Immature natural killer cell (primary cell): ENCODE results near the gene USP31. TPM values are rescaled to one million over a fixed set of nuclear protein-coding genes. Genes with fewer than 3 reads are reported as not detected.

Experiments
- DNase-seq, 3 donors: peaks; one replicate each; pipeline ENCODE4 v3.0.0; 2022; ENCODE audit warnings: mixed read lengths in 1 of 3
- H3K27ac Mint-ChIP-seq, 6 donors: one replicate each; pipeline ENCODE4 v1.8.0; 2020; ENCODE audit warnings: mixed read lengths in 6 of 6, mild to moderate bottlenecking in 5 of 6, inconsistent platforms in 4 of 6, moderate library complexity in 3 of 6
- H3K27me3 Mint-ChIP-seq, 3 donors: one replicate each; pipeline ENCODE4 v1.8.0; 2020 to 2021; ENCODE audit warnings: low read depth in 3 of 3, mild to moderate bottlenecking in 3 of 3, mixed read lengths in 3 of 3, moderate library complexity in 3 of 3, inconsistent platforms in 1 of 3
- H3K36me3 Mint-ChIP-seq, 3 donors: one replicate each; pipeline ENCODE4 v1.8.0; 2020; ENCODE audit warnings: mixed read lengths in 3 of 3, inconsistent platforms in 2 of 3, mild to moderate bottlenecking in 2 of 3
- H3K4me1 Mint-ChIP-seq, 2 donors: one replicate each; pipeline ENCODE4 v1.8.0; 2020; ENCODE audit warnings: inconsistent platforms in 2 of 2, mild to moderate bottlenecking in 2 of 2, mixed read lengths in 2 of 2, moderate library complexity in 1 of 2
- H3K4me3 Mint-ChIP-seq, 5 donors: one replicate each; pipeline ENCODE4 v1.8.0; 2020; ENCODE audit warnings: mild to moderate bottlenecking in 5 of 5, mixed read lengths in 5 of 5, inconsistent platforms in 3 of 5, moderate library complexity in 3 of 5
- H3K9me3 Mint-ChIP-seq, 6 donors: one replicate each; pipeline ENCODE4 v1.8.0; 2020; ENCODE audit warnings: mild to moderate bottlenecking in 6 of 6, mixed read lengths in 6 of 6, inconsistent platforms in 4 of 6, moderate library complexity in 3 of 6
- polyA plus RNA-seq, 3 donors: library from polyadenylated mRNA; unstranded; fragments of 300-500 nt; fragmentation: Illumina TruSeq; gene quantifications; one replicate each; pipeline ENCODE4 v1.2.3, GENCODE V29; 2021

Gene USP31
- polyA plus RNA-seq, 3 donors from 2014 or later: 0.31 to 0.53 (median 0.49) TPM

- Mint-ChIP-seq H3K27me3 (peaks cover 3 to 14% (median 8%) of the 10 kb centered on the region in 3 donors), H3K9me3 (peaks cover 0 to 9% (median 6%) of the 10 kb centered on the region in 6 donors), H3K4me3 (no peak overlapping the region), H3K27ac (no peak overlapping the region), H3K4me1 (no peaks in the 10 kb centered on the region), H3K36me3 (no peaks in the 10 kb centered on the region)
- DNase-seq: no peak
Observed at GRCh38 chr16:23045025-23045424, 104.2 kb downstream of the USP31 start.

- Mint-ChIP-seq H3K36me3 (no peaks in the 10 kb centered on the region), H3K4me3 (no peak overlapping the region), H3K4me1 (no peaks in the 10 kb centered on the region), H3K27me3 (peaks cover 3 to 6% (median 4%) of the 10 kb centered on the region in 3 donors), H3K27ac (no peak overlapping the region), H3K9me3 (peaks cover 0 to 8% (median 3%) of the 10 kb centered on the region in 6 donors)
- DNase-seq: no peak
Observed at GRCh38 chr16:23040246-23040645, 109.0 kb downstream of the USP31 start.

- Mint-ChIP-seq H3K9me3 (peaks cover 0 to 5% (median 0%) of the 10 kb centered on the region in 6 donors), H3K4me3 (no peak overlapping the region), H3K27ac (no peak overlapping the region), H3K4me1 (no peaks in the 10 kb centered on the region), H3K27me3 (peaks cover 0 to 3% (median 2%) of the 10 kb centered on the region in 3 donors), H3K36me3 (no peaks in the 10 kb centered on the region)
- DNase-seq: no peak
Observed at GRCh38 chr16:23039118-23039517, 110.1 kb downstream of the USP31 start.

GRCh38 chr16:23035240-23035639 is 114.0 kb downstream of the USP31 start:
- Mint-ChIP-seq H3K9me3 (peaks cover 0 to 13% (median 0%) of the 10 kb centered on the region in 6 donors), H3K27me3 (peaks cover 3 to 10% (median 6%) of the 10 kb centered on the region in 3 donors), H3K27ac (no peak overlapping the region), H3K4me1 (no peaks in the 10 kb centered on the region), H3K36me3 (no peaks in the 10 kb centered on the region), H3K4me3 (no peak overlapping the region)
- no peak for DNase-seq

- Mint-ChIP-seq H3K9me3 (peaks cover 0 to 13% (median 0%) of the 10 kb centered on the region in 6 donors), H3K27ac (no peak overlapping the region), H3K36me3 (no peaks in the 10 kb centered on the region), H3K27me3 (peaks cover 3 to 9% (median 4%) of the 10 kb centered on the region in 3 donors), H3K4me3 (no peak overlapping the region), H3K4me1 (no peaks in the 10 kb centered on the region)
- DNase-seq: no peak
Observed at GRCh38 chr16:23031508-23032098, 117.6 kb downstream of the USP31 start.

GRCh38 chr16:23029733-23030420 is 119.4 kb downstream of the USP31 start:
- Mint-ChIP-seq H3K27ac (no peak overlapping the region), H3K9me3 (peaks cover 0 to 13% (median 0%) of the 10 kb centered on the region in 6 donors), H3K36me3 (no peaks in the 10 kb centered on the region), H3K4me3 (no peak overlapping the region), H3K27me3 (peaks cover 3 to 9% (median 6%) of the 10 kb centered on the region in 3 donors), H3K4me1 (no peaks in the 10 kb centered on the region)
- DNase-seq: no peak

- Mint-ChIP-seq H3K4me1 (no peaks in the 10 kb centered on the region), H3K4me3 (no peak overlapping the region), H3K36me3 (no peaks in the 10 kb centered on the region), H3K9me3 (peaks cover 0 to 3% (median 0%) of the 10 kb centered on the region in 6 donors), H3K27ac (no peak overlapping the region), H3K27me3 (peaks cover 1 to 15% (median 4%) of the 10 kb centered on the region in 3 donors)
- no peak for DNase-seq
Observed at GRCh38 chr16:23027386-23027785, 121.9 kb downstream of the USP31 start.

- H3K4me3 Mint-ChIP-seq: no peak overlapping the region
- H3K4me1 Mint-ChIP-seq: no peaks in the 10 kb centered on the region
- no peak for DNase-seq
- H3K9me3 Mint-ChIP-seq: no peaks in the 10 kb centered on the region
- H3K27ac Mint-ChIP-seq: no peak overlapping the region
- no peaks in the 10 kb centered on the region for H3K36me3 Mint-ChIP-seq
- peaks cover 1 to 15% (median 4%) of the 10 kb centered on the region in 3 donors for H3K27me3 Mint-ChIP-seq
Observed at GRCh38 chr16:23026784-23027362, 122.4 kb downstream of the USP31 start.

- Mint-ChIP-seq H3K4me3 (no peak overlapping the region), H3K4me1 (no peaks in the 10 kb centered on the region), H3K9me3 (no peaks in the 10 kb centered on the region), H3K27ac (no peak overlapping the region), H3K36me3 (no peaks in the 10 kb centered on the region), H3K27me3 (peaks cover 1 to 13% (median 4%) of the 10 kb centered on the region in 3 donors)
- no peak for DNase-seq
Observed at GRCh38 chr16:23025692-23026307, 123.5 kb downstream of the USP31 start.

- no peak for DNase-seq
- no peak overlapping the region for H3K4me3 Mint-ChIP-seq
- H3K4me1 Mint-ChIP-seq: no peaks in the 10 kb centered on the region
- no peaks in the 10 kb centered on the region for H3K9me3 Mint-ChIP-seq
- H3K27ac Mint-ChIP-seq: no peak overlapping the region
- H3K27me3 Mint-ChIP-seq: peaks cover 0 to 11% (median 4%) of the 10 kb centered on the region in 3 donors
- H3K36me3 Mint-ChIP-seq: no peaks in the 10 kb centered on the region
Observed at GRCh38 chr16:23024044-23024443, 125.2 kb downstream of the USP31 start.

- Mint-ChIP-seq H3K36me3 (no peaks in the 10 kb centered on the region), H3K9me3 (no peaks in the 10 kb centered on the region), H3K27ac (no peak overlapping the region), H3K27me3 (peaks cover 0 to 18% (median 2%) of the 10 kb centered on the region in 3 donors), H3K4me1 (no peaks in the 10 kb centered on the region), H3K4me3 (no peak overlapping the region)
- DNase-seq: no peak
Observed at GRCh38 chr16:23020084-23020483, 129.2 kb downstream of the USP31 start.

GRCh38 chr16:23016368-23016767 is 132.9 kb downstream of the USP31 start:
- Mint-ChIP-seq H3K36me3 (no peaks in the 10 kb centered on the region), H3K4me3 (no peak overlapping the region), H3K9me3 (no peaks in the 10 kb centered on the region), H3K4me1 (no peaks in the 10 kb centered on the region), H3K27me3 (peaks cover 0 to 7% (median 2%) of the 10 kb centered on the region in 3 donors), H3K27ac (no peak overlapping the region)
- no peak for DNase-seq

GRCh38 chr16:23015580-23015979 is 133.7 kb downstream of the USP31 start:
- Mint-ChIP-seq H3K27ac (no peak overlapping the region), H3K4me3 (no peak overlapping the region), H3K27me3 (peaks cover 0 to 7% (median 2%) of the 10 kb centered on the region in 3 donors), H3K4me1 (no peaks in the 10 kb centered on the region), H3K9me3 (no peaks in the 10 kb centered on the region), H3K36me3 (no peaks in the 10 kb centered on the region)
- no peak for DNase-seq

GRCh38 chr16:23014592-23014991 is 134.7 kb downstream of the USP31 start:
- Mint-ChIP-seq H3K27ac (no peak overlapping the region), H3K27me3 (peaks cover 0 to 7% (median 2%) of the 10 kb centered on the region in 3 donors), H3K4me3 (no peak overlapping the region), H3K9me3 (no peaks in the 10 kb centered on the region), H3K36me3 (no peaks in the 10 kb centered on the region), H3K4me1 (no peaks in the 10 kb centered on the region)
- DNase-seq: no peak
